Measurements from ENCODE around the gene CHST11.

Gene CHST11

GRCh38 chr12:104582739-104583138 is 126.0 kb downstream of the CHST11 start:
- no peak for DNase-seq (ENCODE audit: low read depth, low spot score)

DNA sequence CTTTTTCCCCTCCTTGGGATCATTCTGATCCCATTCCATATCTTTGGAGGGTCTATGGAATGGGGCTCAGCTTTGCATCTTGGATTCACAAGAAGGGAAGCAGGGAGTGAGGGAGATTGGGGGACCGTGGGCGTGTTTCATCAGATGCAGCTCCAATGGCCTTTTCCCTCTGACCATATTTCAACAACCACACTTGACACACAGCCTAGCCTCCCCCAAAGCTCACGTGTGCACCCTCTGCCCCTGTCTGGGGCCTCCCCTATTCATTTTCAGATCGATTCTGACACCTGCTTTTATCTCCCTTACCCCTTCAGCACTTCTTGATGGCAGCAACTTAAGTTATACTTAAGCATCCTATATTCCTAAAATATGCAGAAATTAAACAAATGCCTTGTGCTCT is 126.6 kb downstream of the CHST11 start:
- no peak for DNase-seq (ENCODE audit: low read depth, low spot score)

DNA sequence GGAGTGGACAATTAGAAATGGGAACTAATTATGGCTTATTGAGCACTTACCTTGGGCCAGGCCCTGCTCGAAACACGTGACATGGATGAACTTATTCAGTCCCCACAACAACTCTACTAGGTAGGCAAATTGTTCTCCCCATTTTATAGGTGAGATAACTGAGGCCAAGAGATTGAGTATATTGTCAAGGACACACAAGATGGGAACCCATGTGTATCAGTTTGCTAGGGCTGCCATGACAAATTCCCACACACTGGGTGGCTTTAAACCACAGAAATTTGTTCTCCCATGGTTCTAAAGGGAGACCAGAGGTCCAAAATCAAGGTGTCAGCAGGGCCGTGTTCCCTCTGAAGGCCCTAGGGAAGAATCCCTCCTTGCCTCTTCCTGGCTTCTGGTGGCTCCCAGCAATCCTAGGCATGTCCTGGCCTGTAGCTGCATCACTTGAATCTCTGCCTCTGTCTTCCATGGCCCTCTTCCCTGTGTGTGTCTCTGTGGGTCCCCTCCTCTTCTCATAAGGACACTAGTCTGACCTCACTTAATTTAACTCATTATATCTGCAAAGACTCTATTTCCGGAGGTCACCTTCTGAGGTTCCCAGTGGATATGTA is 128.8 kb downstream of the CHST11 start:
- DNase-seq (ENCODE audit: low read depth, low spot score) = no peak

- DNase-seq (ENCODE audit: low read depth, low spot score) = no peak
These were observed 129.7 kb downstream of the CHST11 start for GRCh38 chr12:104586351-104586919.

- DNase-seq (ENCODE audit: low read depth, low spot score) = no peak
These were observed 131.5 kb downstream of the CHST11 start for GRCh38 chr12:104588047-104588920.

DNA sequence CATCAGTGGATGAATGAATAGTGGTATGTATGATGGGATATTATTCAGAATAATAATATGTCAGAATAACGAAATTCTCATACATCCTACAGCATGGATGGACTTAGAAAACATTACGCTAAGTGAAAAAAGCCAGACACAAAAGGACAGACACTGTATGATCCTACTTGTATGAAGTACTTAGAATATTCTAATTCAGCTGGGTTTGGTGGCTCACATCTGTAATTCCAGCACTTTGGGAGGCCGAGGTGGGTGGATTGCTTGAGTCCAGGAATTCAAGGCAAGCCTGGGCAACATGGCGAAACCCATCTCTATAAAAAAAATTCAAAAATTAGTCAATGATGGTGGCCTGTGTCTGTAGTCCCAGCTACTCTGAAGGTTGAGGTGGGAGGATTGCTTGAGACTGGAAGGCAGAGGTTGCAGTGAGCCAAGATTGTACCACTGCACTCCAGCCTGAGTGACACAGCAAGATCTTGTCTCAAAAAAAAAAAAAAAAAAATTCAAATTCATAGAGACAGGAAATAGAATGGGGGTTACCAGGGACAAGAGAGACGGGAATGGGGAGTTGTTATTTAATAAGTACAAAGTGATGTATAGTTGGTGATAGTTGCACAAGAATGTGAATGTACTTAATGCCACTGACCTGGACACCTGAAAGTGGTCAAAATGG is 132.3 kb downstream of the CHST11 start:
- no peak for DNase-seq (ENCODE audit: low read depth, low spot score)

- no peak for DNase-seq (ENCODE audit: low read depth, low spot score)
These were observed 133.3 kb downstream of the CHST11 start for GRCh38 chr12:104590022-104590421.

- no peak for DNase-seq (ENCODE audit: low read depth, low spot score)
These were observed 134.6 kb downstream of the CHST11 start for GRCh38 chr12:104591257-104591885.

DNA sequence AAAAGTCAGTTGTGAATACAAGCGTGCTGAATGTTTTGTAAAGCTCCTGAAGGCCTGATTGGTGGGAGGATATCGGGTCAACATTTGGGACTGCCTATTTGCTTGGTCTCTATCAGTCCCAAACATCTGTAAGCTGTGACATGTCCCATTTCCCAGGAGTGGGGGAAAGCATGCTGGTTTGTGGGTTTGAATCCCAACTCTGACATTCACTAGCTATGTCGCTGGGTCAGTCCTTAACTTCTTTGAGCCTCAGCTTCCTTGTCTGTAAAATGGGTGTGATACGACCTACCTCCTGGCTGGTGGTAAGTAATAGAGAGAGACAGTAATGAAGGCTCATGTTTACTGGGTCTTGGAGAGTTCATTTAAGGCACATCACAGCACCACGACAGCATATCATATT is 136.7 kb downstream of the CHST11 start:
- DNase-seq (ENCODE audit: low read depth, low spot score) = no peak

DNA sequence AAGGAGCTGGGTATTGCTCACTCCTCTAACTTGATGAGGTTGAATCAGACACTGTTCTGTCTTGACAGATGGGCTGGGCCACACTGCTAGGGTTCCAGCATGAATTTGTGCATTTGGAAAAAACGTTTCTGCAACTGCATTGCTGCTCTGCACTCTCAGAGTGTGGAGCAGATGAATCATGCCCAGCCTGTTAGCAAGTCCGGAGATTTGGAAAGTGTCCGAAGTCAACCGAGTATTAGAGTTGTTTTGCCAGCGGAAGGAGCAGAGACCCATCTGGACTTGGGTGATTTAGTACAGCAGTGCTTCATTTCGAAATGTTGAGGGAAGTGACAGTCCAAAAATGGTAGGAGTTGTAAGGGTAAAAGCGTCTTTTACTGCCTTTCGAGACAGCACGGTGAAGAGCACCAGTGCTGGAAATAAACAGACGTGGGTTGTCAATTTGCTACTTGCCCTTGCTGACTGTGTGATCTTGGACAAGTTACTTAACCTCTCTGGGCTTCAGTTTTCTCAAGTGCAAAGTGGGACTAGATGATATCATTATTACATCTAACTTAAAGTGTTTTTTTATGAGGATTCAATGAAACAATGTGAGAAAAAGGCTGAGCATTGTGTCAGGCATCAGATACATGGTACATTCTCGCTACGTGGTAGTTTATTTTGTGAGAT is 139.5 kb downstream of the CHST11 start:
- no peak for DNase-seq (ENCODE audit: low read depth, low spot score)

- no peak for DNase-seq (ENCODE audit: low read depth, low spot score)
These were observed 140.4 kb downstream of the CHST11 start for GRCh38 chr12:104596898-104597843.

- DNase-seq (ENCODE audit: low read depth, low spot score) = no peak
These were observed 141.9 kb downstream of the CHST11 start for GRCh38 chr12:104598342-104599271.

GRCh38 chr12:104599272-104600035 is 142.7 kb downstream of the CHST11 start:
- DNase-seq (ENCODE audit: low read depth, low spot score) = no peak

- DNase-seq (ENCODE audit: low read depth, low spot score) = no peak
These were observed 143.4 kb downstream of the CHST11 start for GRCh38 chr12:104600036-104600712.

- DNase-seq (ENCODE audit: low read depth, low spot score) = no peak
These were observed 144.3 kb downstream of the CHST11 start for GRCh38 chr12:104600790-104601739.

GRCh38 chr12:104602406-104602805 is 145.7 kb downstream of the CHST11 start:
- DNase-seq (ENCODE audit: low read depth, low spot score) = no peak

GRCh38 chr12:104602896-104603295 is 146.1 kb downstream of the CHST11 start:
- DNase-seq (ENCODE audit: low read depth, low spot score) = no peak

All from smooth muscle cell of the brain vasculature (primary cell).